Stomach smooth muscle (tissue), 2 donors: ENCODE data around the gene STUM.
"Not testable (repeated sequence)": the region's sequence is repeated elsewhere in the genome, so short reads cannot be mapped to it uniquely, and the experiment has no call there.

Experiments used
- H3K27ac ChIP-seq: one replicate; pipeline ENCODE4 v1.7.0; 2013; ENCODE audit warnings: mild to moderate bottlenecking, low read length, inconsistent platforms
- H3K27me3 ChIP-seq, 2 donors: one replicate each; pipeline ENCODE4 v1.7.0; 2013; ENCODE audit warnings: low read length in 2 of 2; ENCODE audit not compliant: insufficient read depth in 2 of 2, control insufficient read depth in 1 of 2
- H3K36me3 ChIP-seq, 2 donors: one replicate each; pipeline ENCODE4 v1.7.0; 2013; ENCODE audit warnings: low read length in 2 of 2; ENCODE audit not compliant: control insufficient read depth in 2 of 2, insufficient read depth in 2 of 2
- H3K4me1 ChIP-seq: one replicate; pipeline ENCODE4 v1.7.0; 2013; ENCODE audit warnings: low read length; ENCODE audit not compliant: control insufficient read depth, insufficient read depth
- H3K4me3 ChIP-seq, 2 donors: one replicate each; pipeline ENCODE4 v1.7.0; 2013; ENCODE audit warnings: low read length in 2 of 2
- H3K9ac ChIP-seq, 2 donors: one replicate each; pipeline ENCODE4 v1.7.0; 2013; ENCODE audit warnings: low read length in 2 of 2, mild to moderate bottlenecking in 1 of 2
- H3K9me3 ChIP-seq, 2 donors: one replicate each; pipeline ENCODE4 v1.7.0; 2013; ENCODE audit warnings: low read length in 2 of 2; ENCODE audit not compliant: control insufficient read depth in 2 of 2
- donor health status: healthy.
- donor health status: Pancreatic carcinoma.

STUM gene

DNA sequence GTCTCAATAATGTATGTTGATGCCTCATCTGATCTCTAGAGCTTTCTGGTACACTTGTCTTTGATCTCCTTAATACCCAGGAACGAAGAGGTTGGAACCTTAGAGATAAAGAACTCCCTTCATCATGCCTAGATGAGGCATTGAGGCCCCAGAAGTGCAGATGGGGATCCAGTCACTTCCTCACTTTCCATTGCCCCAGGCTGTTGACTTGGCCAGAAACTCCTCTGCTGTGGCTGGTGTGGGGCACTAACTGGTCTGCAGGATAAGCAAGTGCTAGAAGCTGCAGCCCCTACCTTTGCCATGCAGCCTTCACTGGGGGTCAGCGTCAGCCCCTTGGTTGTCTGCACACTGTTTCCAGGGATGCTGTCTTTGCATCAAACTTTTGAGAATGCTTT lies 49.9 kb downstream of the STUM start:
- no peaks in the 10 kb centered on the region for H3K36me3 ChIP-seq
- H3K9me3 ChIP-seq, result no peaks in the 10 kb centered on the region
- no peak overlapping the region for H3K9ac ChIP-seq
- H3K4me3 ChIP-seq, result no peak overlapping the region
- peaks cover 4% of the 10 kb centered on the region for H3K4me1 ChIP-seq
- no peaks in the 10 kb centered on the region for H3K27me3 ChIP-seq
- H3K27ac ChIP-seq, result no peak overlapping the region

DNA sequence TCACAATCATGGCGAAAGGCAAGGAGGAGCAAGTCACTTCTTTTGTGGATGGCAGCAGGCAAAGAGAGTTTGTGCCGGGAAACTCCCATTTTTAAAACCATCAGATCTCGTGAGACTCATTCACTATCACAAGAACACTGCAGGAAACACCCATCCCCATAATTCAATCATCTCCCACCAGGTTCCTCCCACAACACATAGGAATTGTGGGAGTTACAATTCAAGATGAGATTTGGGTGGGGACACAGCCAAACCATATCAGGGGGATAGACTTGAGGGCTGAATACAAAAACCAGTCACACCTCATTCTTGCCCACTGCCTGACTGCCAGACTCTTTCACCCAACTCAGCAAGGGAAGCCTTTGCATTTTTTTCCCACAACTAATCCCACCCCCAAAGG lies 50.4 kb downstream of the STUM start:
- H3K4me1 ChIP-seq, H3K9ac ChIP-seq, H3K27ac ChIP-seq, H3K27me3 ChIP-seq, H3K36me3 ChIP-seq, H3K9me3 ChIP-seq, H3K4me3 ChIP-seq: not testable (repeated sequence)

DNA sequence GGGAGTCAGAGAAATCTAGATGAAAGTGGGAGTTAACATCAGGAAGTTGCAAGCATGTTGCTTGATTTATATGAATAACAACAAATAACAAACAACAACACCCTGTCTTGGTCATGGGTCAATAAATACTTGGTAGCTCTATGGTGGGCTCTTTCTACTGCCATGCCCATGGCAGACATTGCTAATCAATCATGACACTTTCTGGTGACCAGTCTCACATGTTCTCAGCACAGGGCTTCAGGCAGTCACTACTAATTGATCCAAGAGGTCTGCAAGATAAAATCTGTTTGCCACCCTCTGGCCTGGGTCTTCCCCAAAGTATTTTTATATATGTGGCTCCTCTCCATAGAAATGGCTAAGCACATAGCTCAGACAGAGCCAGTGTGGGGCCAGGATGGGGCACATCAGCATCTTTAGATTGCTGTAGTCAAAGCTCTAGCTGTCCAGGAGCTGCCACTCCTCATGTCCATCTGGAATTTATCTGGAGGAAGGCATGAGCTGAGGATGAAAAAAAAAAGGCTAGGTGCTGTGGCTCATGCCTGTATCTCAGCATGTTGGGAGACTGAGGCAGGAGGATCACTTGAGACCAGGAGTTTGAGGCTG lies 51.2 kb downstream of the STUM start:
- no peak overlapping the region for H3K4me3 ChIP-seq
- H3K9ac ChIP-seq, result no peak overlapping the region
- no peaks in the 10 kb centered on the region for H3K27me3 ChIP-seq
- peaks cover 12% of the 10 kb centered on the region for H3K4me1 ChIP-seq
- no peaks in the 10 kb centered on the region for H3K9me3 ChIP-seq
- no peaks in the 10 kb centered on the region for H3K36me3 ChIP-seq
- H3K27ac ChIP-seq, result no peak overlapping the region

DNA sequence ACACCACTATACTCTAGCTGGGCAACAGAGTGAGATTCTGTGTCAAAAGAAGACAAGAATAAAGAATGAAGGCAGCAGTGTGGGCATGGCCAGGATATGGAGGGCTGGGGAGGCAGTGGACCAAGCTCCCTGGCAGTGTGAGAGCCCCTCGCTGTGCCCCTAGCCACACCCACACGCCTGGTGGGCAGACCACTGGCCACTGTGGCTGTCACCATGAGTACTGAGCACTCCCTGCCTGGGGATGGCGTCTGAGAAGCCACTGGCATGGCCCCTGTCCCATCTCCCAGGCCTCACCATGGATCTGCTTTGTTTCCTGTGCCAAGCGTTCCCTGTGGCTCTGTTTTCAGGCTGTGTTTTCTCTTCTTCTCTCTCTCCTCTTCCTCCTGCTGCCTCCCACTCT lies 51.7 kb downstream of the STUM start:
- no peak overlapping the region for H3K9ac ChIP-seq

DNA sequence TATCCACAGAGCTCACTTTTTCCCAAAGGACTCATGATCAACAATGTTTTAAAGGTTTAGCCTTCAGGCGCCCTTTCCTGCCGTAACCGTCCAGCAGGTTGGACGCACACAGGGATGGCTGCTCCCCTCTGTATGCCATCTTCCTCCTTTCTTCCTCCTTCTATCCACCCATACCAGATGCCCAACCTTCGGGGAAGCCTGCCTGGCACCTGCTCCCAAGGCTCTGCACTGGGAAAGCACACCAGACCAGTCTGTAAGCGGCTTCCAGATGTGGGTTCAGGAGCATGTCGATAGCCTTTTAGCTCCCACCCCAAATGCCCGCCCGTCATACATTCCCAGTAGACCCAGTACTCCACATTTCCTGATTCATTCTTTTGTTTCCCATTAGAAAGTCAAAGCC lies 52.9 kb downstream of the STUM start:
- peaks cover 15% of the 10 kb centered on the region for H3K4me1 ChIP-seq
- no peak overlapping the region for H3K9ac ChIP-seq
- H3K27ac ChIP-seq, result no peak overlapping the region
- H3K9me3 ChIP-seq, result no peaks in the 10 kb centered on the region
- no peaks in the 10 kb centered on the region for H3K36me3 ChIP-seq
- H3K27me3 ChIP-seq, result no peaks in the 10 kb centered on the region
- H3K4me3 ChIP-seq, result no peak overlapping the region

More for the DNA sequence above, 51.7 kb downstream of the STUM start:
- Histone ChIP-seq H3K4me3 (no peak overlapping the region), H3K27ac (no peak overlapping the region), H3K9me3 (no peaks in the 10 kb centered on the region), H3K27me3 (no peaks in the 10 kb centered on the region), H3K4me1 (peaks cover 12% of the 10 kb centered on the region), H3K36me3 (no peaks in the 10 kb centered on the region)

DNA sequence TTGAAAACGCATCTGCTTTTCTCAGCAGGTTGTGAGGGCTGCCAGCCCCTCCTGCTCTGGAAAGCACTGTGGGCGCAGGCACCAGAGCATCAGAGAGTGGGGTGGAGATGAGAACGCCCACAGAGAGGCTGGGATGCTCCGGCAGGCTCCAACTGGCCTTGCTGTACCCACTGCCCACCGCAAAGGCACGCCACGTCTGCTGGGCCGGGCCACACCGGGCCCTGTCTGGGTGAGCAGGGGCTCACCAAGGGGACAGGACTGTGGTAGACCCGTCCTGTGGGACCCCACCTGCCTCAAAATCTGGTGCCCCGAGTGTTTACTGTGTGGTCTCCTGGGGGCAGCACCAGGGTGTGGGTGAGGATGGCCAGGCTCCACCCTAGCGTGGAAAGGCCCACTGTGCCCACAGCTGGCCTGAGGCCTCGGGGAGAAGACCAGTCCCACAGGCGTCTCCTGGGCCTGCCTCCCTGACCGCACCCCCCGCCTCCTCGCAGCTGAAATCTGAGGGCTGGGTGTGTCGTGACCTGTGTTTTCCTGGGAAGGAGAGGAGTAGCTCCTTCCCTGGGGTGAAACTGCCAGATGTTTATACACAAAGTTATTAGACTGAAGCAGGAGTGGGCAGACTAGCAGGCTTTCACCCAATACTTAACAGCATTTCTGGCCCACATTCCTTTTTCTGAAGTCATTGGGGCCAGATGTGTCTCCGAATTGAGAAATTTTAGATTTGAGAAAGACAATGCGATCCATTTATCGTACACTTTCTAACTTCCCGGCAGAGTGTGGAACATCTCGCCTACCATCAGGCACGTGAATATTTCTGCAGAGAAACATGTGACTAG lies 53.8 kb downstream of the STUM start:
- H3K27ac ChIP-seq, result peak overlapping the region; percentile 49
- H3K4me3 ChIP-seq, result no peak overlapping the region
- H3K9ac ChIP-seq, result no peak overlapping the region
- no peaks in the 10 kb centered on the region for H3K9me3 ChIP-seq
- H3K27me3 ChIP-seq, result no peaks in the 10 kb centered on the region
- no peaks in the 10 kb centered on the region for H3K36me3 ChIP-seq
- peaks cover 18% of the 10 kb centered on the region for H3K4me1 ChIP-seq

DNA sequence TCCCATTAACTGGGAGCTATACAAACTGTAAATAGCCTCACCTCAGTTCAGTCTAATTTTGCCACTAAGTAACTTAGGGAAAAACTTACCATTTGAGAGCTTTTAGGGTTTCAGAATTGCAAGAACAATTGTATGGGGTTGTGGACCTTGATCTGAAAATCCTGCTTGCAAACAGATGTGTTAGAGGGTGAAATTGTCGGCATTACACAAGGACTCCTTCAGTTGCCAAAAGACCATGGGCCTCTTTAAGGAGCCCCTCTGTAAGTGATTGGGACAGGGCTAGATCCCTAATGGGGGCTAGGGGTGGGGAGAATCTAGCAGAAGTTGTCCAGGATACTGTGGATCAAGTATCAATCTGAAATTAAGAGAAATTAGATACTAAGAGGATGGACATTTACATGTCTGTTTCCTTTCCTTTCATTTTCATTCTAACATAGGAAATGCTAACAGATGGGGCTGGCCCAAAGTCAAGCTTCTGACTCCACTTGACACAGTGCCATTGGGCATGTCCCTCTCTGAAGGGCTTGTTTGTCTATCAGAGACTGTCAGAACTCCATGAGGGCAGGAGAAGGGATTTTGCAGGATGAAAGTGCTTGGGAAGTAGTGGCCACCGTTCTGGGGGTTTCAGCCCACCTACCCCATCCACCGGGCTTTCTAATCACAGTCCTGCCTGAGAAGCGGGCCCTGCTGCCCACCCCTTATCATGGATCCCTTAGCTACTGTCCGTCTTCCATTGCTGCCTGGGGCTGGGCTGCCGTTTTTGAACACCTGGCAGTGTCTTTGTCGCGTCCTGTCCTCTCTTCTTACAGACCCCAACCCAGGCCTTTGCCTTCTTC lies 54.7 kb downstream of the STUM start:
- peak overlapping the region; percentile 49 for H3K27ac ChIP-seq
- H3K9me3 ChIP-seq, result no peaks in the 10 kb centered on the region
- peaks cover 18% of the 10 kb centered on the region for H3K4me1 ChIP-seq
- H3K4me3 ChIP-seq, result peak overlapping the region in 1 of 2 donors; percentile 29
- H3K9ac ChIP-seq, result no peak overlapping the region
- H3K27me3 ChIP-seq, result no peaks in the 10 kb centered on the region
- no peaks in the 10 kb centered on the region for H3K36me3 ChIP-seq

DNA sequence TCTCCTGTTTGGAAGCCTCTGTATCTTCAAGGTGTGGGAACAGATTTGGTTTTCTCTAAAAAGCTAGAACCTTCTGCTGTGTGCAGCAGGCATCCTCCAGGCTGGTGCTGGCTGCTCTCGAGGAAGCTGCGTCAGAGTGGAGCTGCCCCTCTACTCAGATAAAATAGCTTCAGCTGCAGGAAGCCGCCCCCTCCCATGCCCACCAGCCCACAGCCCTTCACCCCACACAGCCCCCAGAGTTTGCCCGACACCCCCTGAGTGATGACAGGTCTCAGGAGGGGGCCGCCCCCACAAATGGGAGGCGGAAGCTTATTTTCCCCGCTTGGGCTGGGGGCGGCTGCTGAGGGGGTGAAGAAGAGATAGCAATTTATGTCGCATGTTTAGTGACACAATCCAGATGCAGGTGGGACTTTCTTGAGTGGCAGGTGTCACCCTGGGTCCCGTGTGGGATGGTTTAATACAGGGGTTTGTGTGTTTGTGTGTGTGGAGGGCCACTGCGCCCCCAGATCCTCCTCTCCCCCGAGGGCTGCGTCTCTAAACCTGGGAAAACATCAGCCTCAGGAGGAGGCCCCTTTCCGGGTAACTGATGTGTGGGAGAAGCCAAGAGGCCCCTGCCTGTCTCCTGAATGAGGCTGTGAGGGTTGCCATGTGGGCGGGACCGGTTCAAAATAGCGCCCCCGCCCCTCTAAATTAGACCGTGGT lies 55.4 kb downstream of the STUM start:
- no peak overlapping the region for H3K9ac ChIP-seq
- H3K4me3 ChIP-seq, result no peak overlapping the region
- H3K9me3 ChIP-seq, result no peaks in the 10 kb centered on the region
- no peak overlapping the region for H3K27ac ChIP-seq
- peaks cover 18% of the 10 kb centered on the region for H3K4me1 ChIP-seq
- H3K27me3 ChIP-seq, result no peaks in the 10 kb centered on the region
- H3K36me3 ChIP-seq, result no peaks in the 10 kb centered on the region

DNA sequence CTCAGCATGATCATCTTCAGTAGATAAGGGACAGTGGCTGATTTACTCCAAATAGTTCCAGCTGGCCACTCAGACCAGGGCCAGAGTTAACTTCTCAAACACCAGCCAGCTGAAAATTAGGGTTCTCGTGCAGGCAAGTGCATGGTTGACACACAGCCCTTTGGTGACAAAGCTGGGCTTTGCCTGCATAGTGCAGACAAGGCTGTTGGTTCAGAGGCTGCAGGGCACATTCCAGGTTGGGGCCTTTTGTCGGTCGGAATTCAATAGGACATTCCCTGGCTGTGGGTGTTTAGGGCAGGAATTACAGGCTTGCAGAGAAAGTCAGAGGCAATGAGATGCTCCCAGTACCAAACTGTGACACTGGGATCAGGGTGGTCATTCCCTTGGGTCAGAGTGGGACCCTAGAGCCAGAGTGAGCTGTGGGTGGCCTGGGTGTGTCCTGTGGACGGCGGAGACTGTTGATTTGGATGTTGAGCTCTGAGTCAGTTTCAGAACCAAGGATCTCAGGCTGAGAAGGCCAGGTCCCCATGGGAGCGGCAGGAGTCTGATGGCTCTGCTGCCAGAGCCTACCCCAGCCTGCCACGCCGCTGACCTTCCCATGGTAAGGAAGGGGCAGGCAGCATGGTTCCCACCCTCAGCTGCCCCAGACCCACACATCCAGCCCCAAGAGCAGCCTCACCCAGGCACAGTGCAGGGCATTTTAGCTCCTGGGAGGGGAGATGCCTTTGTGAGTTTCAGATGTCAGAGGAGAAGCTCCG lies 56.2 kb downstream of the STUM start:
- no peaks in the 10 kb centered on the region for H3K27me3 ChIP-seq
- no peak overlapping the region for H3K27ac ChIP-seq
- H3K36me3 ChIP-seq, result no peaks in the 10 kb centered on the region
- no peak overlapping the region for H3K9ac ChIP-seq
- no peaks in the 10 kb centered on the region for H3K9me3 ChIP-seq
- H3K4me3 ChIP-seq, result no peak overlapping the region
- H3K4me1 ChIP-seq, result peaks cover 18% of the 10 kb centered on the region
